ENCODE results near the gene NPAP1.
"Not testable (repeated sequence)": the region's sequence is repeated elsewhere in the genome, so short reads cannot be mapped to it uniquely, and the experiment has no call there.

Gene NPAP1, protein sequence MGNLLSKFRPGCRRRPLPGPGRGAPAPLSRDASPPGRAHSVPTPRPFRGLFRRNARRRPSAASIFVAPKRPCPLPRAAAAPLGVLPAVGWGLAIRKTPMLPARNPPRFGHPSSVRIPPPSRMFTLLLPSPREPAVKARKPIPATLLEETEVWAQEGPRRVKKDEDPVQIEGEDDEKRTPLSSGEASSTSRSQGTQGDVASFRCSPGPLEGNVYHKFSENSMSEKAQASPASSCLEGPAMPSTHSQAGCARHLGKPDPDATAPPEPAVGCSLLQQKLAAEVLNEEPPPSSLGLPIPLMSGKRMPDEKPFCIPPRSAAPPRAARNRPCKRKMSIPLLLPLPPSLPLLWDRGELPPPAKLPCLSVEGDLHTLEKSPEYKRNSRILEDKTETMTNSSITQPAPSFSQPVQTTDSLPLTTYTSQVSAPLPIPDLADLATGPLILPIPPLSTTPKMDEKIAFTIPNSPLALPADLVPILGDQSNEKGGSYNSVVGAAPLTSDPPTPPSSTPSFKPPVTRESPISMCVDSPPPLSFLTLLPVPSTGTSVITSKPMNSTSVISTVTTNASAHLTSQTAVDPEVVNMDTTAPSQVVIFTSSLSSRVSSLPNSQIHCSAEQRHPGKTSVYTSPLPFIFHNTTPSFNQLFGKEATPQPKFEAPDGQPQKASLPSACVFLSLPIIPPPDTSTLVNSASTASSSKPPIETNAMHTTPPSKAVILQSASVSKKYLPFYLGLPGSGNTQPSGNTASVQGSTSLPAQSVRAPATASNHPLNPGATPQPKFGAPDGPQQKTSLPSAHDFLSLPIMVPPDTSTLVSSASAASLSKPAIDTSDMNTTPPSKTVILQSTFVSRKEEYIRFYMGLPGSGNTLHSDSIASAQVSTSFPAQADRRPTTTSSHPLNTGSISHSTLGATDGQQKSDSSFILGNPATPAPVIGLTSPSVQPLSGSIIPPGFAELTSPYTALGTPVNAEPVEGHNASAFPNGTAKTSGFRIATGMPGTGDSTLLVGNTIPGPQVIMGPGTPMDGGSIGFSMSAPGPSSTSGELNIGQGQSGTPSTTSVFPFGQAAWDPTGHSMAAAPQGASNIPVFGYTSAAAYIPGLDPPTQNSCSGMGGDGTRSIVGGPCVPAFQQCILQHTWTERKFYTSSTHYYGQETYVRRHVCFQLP

DNA sequence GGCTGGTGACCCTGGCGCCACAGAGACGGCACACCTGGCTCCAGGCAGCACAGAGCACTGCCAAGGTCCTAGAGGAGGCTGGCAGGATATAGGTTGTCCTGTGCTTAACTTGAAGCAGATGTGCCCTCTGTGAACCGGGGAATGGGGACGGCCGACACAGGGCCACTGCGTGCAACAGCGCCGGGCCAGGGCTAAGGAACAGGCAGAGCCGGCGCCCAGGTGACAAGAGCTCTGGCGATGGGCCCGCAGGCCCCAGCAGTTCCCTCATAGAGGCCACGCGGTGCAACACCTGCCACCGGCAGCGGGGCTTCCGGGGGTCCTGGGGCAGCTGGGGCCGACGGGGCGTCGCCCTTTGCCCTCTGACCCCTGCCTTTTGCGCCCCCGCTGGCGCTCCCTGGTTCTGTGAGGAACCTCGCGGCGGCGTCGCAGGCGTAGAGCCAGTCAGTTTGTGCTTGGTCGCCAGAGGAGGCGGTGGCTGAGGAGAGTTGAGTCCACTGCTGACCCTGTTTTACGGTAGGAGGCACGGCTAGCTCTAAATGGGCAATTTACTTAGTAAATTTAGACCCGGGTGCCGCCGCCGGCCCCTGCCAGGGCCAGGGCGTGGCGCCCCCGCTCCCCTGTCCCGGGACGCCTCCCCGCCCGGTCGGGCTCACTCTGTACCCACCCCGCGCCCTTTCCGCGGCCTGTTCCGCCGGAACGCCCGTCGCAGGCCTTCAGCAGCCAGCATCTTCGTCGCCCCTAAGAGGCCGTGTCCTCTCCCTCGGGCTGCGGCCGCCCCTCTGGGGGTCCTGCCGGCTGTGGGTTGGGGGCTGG lies at the start of gene NPAP1:
Gene NPAP1 (plus strand): TSS at position 444 of the 813 bp plus-strand sequence. CDS start 93 bp downstream, at position 537.
- no peak for DNase-seq

DNA sequence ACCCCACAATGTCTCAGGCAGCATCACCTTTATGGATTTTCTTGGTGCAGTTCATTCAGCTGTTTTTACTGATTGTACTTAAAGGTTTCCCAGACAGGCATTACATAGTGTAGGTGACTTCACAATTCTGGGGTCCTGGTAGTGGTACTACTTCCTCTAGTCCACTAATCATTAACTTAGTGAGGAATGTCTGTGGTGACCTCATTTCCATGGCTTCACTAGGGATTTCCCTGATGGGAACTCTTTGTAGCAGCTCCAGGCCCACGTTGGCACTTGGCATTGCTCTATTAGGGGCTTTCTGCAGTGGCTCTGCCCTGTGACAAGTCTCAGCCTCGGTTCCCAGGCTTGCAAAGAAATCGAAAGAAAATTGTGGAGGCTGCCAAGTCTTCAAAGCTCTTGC lies 48.1 kb upstream of the NPAP1 start:
- DNase-seq: no peak

DNA sequence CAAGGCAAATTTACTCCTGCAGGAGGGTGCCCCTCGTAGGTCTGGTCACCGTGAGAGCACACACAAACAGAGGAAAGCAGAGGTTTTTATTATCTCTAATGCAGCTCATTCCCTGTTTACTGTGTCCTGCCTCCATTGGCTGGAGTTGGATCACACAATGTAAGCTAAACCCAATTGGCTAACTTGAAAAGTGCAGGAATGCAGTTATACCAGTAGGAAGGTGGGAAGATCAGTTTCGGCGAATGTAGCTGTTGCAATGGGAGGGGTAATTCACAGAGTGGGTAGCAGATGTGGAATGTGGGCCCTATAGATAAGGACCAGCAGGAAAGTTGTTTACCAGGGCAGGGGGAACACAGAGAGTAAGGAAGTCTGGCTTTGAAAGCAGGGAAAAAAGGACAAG lies 42.5 kb upstream of the NPAP1 start:
- DNase-seq: no peak

DNA sequence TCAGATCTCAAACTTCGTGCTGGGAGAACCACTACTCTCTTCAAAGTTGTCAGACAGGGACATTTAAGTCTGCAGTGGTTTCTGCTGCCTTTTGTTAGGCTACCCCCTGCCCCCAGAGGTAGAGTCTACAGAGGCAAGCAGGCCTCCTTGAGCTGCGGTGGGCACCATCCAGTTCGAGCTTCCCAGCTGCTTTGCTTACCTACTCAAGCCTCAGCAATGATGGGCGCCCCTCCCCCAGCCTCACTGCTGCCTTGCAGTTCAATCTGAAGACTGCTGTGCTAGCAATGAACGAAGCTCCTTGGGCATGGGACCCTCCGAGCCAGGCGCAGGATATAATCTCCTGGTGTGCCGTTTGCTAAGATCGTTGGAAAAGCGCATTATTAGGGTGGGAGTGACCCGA lies 36.2 kb upstream of the NPAP1 start:
- not testable (repeated sequence) for DNase-seq

DNA sequence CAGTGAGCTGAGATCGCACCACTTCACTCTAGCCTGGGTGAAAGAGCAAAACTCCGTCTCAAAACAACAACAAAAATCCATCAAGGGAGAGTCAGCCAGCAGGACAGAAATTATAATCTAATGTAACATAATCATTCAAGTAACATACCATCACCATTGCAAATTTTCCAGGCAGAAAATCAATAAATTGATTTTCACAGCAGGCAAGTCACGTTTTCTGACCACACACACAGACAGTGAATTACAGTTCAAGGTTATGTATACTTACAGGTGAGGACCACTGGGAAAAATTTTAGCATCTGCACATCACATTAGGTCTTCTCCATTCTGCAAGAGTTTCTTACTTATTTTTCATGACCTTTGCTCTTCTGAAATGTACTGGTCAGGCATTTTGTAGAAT lies 29.9 kb upstream of the NPAP1 start:
- DNase-seq: no peak

DNA sequence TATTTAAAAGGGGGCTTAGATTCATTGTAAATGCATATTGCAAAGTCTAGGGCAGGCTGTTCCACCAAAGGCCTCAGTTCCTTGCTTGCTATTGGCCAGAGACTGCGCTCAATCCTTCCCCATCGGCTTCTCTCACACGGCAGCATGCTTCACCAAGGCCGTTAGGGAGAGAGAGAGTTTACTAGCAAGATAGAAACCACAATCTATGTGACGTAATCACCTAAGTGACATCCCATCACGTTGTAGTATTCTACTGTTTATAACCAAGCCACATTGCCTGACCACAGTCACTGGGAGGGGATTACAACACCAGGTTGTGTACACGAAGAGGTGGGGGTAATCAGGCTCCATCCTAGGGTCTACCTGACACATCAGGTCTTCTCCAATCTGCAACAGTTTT lies 16.0 kb upstream of the NPAP1 start:
- DNase-seq: no peak

DNA sequence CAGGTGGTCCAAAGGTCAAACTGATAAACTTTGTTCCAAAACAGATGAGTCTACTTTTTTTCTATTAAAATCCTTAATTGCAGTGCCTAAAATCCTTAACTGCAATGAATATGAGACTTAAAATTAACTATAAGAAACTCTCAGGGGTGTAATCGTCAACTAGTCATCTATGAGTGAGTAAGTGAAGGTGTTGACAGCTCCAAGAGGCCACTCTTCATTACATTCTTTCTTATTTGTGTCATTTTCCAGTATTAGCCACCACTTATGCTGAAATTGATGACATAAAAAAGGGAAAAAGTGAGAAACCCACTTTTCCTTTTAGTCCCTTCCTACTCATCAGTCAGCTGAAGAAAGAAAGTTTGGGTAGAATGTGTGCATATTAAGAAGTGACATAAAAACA lies 12.6 kb upstream of the NPAP1 start:
- DNase-seq: no peak

DNA sequence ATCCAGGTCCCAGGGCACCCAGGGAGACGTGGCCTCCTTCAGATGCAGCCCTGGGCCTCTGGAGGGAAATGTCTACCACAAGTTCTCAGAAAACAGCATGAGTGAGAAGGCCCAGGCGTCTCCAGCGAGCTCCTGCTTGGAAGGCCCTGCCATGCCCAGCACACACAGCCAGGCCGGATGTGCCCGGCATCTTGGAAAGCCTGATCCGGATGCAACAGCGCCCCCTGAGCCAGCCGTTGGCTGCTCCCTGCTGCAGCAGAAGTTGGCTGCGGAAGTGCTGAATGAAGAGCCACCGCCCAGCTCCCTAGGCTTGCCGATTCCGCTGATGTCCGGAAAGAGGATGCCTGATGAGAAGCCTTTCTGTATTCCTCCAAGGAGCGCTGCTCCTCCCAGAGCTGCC lies 856 bp downstream of the NPAP1 start:
- DNase-seq: peak in 1 of 2 experiments; percentile 11

DNA sequence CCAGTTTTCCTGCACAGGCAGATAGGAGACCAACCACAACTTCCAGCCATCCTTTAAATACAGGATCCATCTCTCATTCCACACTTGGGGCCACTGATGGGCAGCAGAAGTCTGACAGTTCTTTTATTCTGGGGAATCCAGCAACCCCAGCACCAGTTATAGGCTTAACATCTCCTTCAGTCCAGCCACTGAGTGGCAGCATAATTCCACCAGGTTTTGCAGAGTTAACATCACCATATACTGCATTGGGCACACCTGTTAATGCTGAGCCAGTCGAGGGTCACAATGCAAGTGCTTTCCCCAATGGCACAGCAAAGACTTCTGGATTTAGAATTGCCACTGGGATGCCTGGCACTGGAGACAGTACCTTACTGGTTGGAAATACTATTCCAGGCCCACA lies 2.9 kb downstream of the NPAP1 start:
- no peak for DNase-seq

DNA sequence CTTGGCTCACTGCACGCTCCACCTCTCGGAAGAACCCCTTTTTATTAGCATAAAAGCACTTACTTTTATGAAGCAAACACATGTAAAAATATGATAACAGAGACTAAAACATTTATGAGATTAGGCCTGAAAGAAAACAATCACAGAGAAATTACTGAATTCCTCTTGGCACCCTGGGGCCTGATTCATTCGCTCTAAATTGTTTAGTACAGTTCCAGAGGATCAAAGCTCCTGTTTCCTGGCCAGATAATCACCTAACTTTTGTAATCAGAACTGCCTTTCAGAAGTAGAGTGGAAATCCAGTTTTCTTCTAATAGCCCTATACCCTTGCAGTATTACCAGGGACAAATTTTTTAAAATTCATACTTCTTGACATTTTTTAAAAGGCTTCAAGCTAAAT lies 6.4 kb downstream of the NPAP1 start:
- no peak for DNase-seq

DNA sequence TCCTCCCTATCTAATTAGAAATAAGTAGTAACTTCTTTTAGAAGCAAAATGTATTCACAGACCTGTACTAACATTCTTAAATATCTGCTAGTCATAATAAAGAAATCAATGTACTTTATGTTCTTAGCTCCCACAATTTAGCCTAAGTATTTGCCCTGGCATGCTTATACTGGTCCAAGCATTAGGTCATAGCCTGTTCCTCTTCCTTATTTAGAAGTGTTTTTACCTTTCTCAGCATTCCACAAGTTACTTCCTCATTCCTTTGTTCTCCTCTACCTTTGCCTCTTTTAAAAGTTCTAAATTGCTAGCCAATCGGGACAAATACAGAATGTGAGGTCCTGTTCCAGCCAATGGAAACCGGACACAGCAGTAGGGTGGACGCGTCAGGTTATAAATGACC lies 7.3 kb downstream of the NPAP1 start:
- not testable (repeated sequence) for DNase-seq

DNA sequence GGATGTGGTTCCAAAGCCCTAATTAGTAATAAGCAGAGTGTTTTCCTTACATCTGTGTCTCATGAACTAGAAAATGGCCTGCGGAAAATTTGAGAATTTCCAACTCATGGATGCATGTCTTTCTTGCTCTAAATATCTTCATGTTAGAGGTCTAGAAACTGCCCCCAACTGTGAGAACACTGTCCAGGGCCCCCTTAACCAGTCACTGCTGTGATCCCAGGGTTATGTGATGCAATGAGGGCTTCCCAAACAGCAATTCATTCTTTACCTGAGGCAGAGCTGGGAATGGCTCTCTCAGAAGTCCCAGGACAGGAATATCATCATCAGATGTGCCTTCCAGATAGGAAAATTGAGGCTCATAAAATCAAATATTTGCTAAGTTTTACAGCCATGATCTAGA lies 8.2 kb downstream of the NPAP1 start:
- DNase-seq: no peak

DNA sequence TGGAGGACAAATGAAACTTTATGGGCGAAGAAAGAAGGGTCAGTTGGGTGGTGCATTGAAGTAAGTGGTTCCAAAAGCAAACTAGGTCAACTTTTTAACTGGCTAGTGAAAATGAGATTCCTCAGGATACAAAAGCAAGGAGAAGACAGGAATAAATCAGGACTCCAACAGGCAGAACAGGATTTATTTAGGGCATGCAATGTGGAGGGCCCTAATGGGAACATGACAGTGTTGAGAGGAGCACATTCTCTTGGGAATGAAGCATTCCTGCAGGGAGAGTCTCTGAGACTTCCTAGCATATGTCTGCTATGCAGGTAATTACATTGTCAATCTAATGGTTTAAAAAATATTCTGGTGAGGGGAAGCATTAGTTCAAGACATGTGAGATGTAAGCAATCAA lies 8.7 kb downstream of the NPAP1 start:
- no peak for DNase-seq

DNA sequence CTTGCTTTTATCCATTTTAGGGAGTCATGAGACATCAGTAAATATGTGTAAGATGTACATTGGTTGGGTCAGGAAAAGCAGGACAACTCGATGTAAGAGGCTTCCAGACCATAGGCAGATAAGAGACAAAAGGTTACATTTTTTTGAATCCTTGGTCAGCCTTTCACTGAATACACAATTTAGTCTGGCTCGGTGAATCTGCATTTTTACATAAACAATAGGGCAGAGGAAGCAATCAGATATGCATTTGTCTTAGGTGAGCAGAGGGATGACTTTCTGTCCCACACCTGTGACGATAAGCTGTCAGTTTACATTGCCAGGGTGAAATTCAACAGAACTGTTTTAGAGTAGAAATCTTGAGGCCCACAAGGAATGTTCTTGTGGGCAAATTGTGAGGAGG lies 20.6 kb downstream of the NPAP1 start:
- DNase-seq: no peak

DNA sequence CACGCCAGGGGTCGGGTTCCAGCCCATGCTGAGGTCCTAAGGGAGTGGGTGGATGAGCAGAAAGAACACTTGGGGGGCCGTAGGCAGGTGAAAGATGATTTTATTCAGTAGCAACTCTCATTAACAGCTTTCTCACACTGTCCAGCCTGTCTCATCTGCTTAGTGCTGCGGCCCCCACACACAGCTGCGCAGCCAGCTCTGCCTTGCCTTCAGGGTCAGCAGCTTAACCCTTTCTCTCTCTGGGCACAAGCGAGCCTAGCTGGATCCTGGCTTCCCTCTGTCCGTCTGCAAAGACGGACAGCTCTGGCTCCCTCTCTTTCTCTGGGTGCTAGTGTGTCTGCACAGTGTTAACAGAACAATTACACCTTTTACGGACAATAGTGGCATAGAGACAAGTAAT lies 21.3 kb downstream of the NPAP1 start:
- DNase-seq: no peak

DNA sequence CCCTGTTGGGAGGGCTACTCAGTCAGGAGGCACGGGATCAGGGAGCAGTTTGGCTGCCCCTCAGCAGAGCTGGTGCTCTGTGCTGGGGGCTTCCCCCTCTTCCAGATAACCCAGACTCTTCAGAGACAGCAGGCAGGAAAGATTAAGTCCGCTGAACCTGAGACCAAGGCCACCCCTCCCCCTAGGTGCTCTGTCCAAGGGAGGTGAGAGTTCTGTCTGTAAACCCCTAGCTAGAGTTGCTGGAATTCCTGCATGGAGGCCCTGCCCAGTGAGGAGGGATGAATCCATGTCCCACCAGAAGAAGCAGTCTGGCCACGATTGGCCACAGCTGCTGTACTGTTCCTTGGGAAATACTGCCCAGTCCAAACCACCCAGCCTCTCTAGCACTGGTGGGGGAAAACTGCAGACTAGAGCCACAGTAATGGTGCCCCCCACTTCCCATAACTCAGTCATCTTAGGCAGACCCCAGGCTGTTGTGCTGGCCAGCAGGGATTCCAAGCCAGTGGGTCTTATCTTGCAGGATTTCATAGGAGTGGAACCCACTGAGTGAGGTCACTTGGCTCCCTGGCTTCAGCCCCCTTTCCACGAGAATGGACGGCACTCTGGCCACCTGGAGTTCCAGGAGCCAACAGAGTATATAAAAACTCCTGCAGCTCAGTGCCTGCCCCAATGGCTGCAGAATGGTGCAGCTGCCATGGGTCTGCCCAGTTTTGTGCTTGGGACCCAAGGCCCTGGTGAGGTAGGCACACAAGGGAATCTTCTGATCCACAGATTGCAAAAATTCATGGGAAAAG lies 42.9 kb downstream of the NPAP1 start:
- DNase-seq: no peak

DNA sequence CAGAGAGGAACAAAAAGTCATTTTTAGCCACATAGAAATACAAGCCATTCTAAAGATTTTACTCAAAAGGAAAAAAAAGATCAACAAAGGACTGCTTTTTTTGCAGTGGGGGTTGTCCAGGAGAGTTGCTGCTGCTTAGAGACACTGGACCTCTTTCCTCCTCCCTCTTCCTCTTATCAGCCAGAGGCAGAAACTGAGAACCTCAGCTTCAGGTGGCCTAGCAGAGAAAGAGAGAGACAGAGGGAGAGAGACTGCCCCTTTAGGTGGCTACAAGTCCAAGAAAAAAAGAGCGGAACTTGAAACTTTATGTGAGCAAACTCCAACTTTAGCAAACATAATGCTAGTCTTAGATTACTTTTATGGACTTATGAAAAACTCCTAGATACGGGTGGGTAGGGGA lies 54.2 kb downstream of the NPAP1 start:
- no peak for DNase-seq
